HepG2 (cell line): Measurements from ENCODE around the gene CCDC157. TPM values are rescaled to one million over a fixed set of nuclear protein-coding genes. Genes with fewer than 3 reads are reported as not detected.

ENCODE experiments used
- BATF2 ChIP-seq: sonication (generic); formaldehyde crosslinking; IDR thresholded peaks from 2 replicates; pipeline ENCODE4 v1.8.0; 2022; ENCODE audit warnings: mild to moderate bottlenecking, missing genetic modification reagents, moderate library complexity
- FOXA3 ChIP-seq: IDR thresholded peaks from 2 replicates; pipeline ENCODE4 v1.6.1; 2016; ENCODE audit warnings: missing genetic modification reagents, missing compliant biosample characterization
- GATAD1 ChIP-seq: IDR thresholded peaks from 2 replicates; pipeline ENCODE4 v1.6.1; 2016; ENCODE audit warnings: missing genetic modification reagents, missing compliant biosample characterization
- JUND ChIP-seq: sonication (generic); formaldehyde crosslinking; IDR thresholded peaks from 2 replicates; pipeline ENCODE4 v1.8.0; 2022; ENCODE audit warnings: mild to moderate bottlenecking, missing genetic modification reagents
- KLF16 ChIP-seq, 2 experiments: sonication (generic) in 1 of 2; formaldehyde crosslinking in 1 of 2; IDR thresholded peaks; 2 replicates each; pipeline versions ENCODE4 v1.6.1 to v1.8.0; 2016 to 2023; ENCODE audit warnings: missing genetic modification reagents in 2 of 2, missing compliant biosample characterization in 1 of 2
- MAF1 ChIP-seq: sonication (generic); formaldehyde crosslinking; IDR thresholded peaks from 2 replicates; pipeline ENCODE4 v1.5.0; 2020; ENCODE audit warnings: missing genetic modification reagents, borderline replicate concordance
- MIER3 ChIP-seq: IDR thresholded peaks from 2 replicates; pipeline ENCODE4 v1.6.1; 2016; ENCODE audit warnings: missing compliant biosample characterization, borderline replicate concordance
- NONO ChIP-seq, 2 experiments: fragments of 450-650 bp in 1 of 2; sonication (generic) in 1 of 2; formaldehyde crosslinking in 1 of 2; IDR thresholded peaks in 1 of 2; conservative IDR thresholded peaks in 1 of 2; 2 replicates each; pipeline versions ENCODE4 v1.6.1 to v1.8.0; 2017 to 2022; ENCODE audit warnings: mild to moderate bottlenecking in 1 of 2, missing genetic modification reagents in 1 of 2, moderate library complexity in 1 of 2
- POLR2A ChIP-seq, 2 experiments: IDR thresholded peaks; 2 replicates each; pipeline ENCODE4 v1.6.1; 2011; ENCODE audit warnings: low read depth in 2 of 2, low read length in 2 of 2, mild to moderate bottlenecking in 1 of 2, moderate library complexity in 1 of 2; ENCODE audit not compliant: insufficient read depth in 1 of 2
- RXRA ChIP-seq: sonication (generic); formaldehyde crosslinking; IDR thresholded peaks from 2 replicates; pipeline ENCODE4 v1.5.1; 2020; ENCODE audit warnings: missing genetic modification reagents
- SOX5 ChIP-seq: IDR thresholded peaks from 2 replicates; pipeline ENCODE4 v1.6.1; 2016; ENCODE audit warnings: borderline replicate concordance
- SSRP1 ChIP-seq: IDR thresholded peaks from 2 replicates; pipeline ENCODE4 v1.6.1; 2016; ENCODE audit warnings: control low read depth
- TBX2 ChIP-seq: sonication (generic); formaldehyde crosslinking; IDR thresholded peaks from 2 replicates; pipeline ENCODE4 v1.5.0; 2020; ENCODE audit warnings: missing genetic modification reagents, mild to moderate bottlenecking, borderline replicate concordance
- TP53 ChIP-seq: sonication (generic); formaldehyde crosslinking; conservative IDR thresholded peaks from 2 replicates; pipeline ENCODE4 v1.4.0; 2020; ENCODE audit warnings: missing genetic modification reagents
- U2AF1 ChIP-seq: fragments of 200-400 bp; formaldehyde crosslinking; optimal IDR thresholded peaks from 2 replicates; pipeline ENCODE3; 2017; ENCODE audit warnings: mild to moderate bottlenecking, low read depth, low read length
- ZHX1 ChIP-seq: sonication (generic); formaldehyde crosslinking; IDR thresholded peaks from 2 replicates; pipeline ENCODE4 v1.8.1; 2022; ENCODE audit warnings: low read depth, mild to moderate bottlenecking, missing genetic modification reagents
- ZKSCAN8 ChIP-seq: IDR thresholded peaks from 2 replicates; pipeline ENCODE4 v1.6.1; 2016; ENCODE audit warnings: borderline replicate concordance, missing genetic modification reagents, missing compliant biosample characterization
- ZNF3 ChIP-seq: IDR thresholded peaks from 2 replicates; pipeline ENCODE4 v1.7.0; 2017; ENCODE audit warnings: inconsistent platforms
- ZNF362 ChIP-seq: sonication (generic); formaldehyde crosslinking; IDR thresholded peaks from 2 replicates; pipeline ENCODE4 v1.4.0; 2020; ENCODE audit warnings: missing genetic modification reagents, mild to moderate bottlenecking, borderline replicate concordance
- ZNF558 ChIP-seq: sonication (generic); formaldehyde crosslinking; IDR thresholded peaks from 2 replicates; pipeline ENCODE4 v1.9.0; 2022; ENCODE audit warnings: mild to moderate bottlenecking, missing genetic modification reagents, borderline replicate concordance
- ZNF777 ChIP-seq: sonication (generic); formaldehyde crosslinking; IDR thresholded peaks from 2 replicates; pipeline ENCODE4 v1.4.0; 2020; ENCODE audit warnings: missing genetic modification reagents
- ZSCAN21 ChIP-seq: sonication (generic); formaldehyde crosslinking; IDR thresholded peaks from 2 replicates; pipeline ENCODE4 v1.8.0; 2022; ENCODE audit warnings: mild to moderate bottlenecking, missing genetic modification reagents, moderate library complexity, borderline replicate concordance
- polyA plus RNA-seq, 8 experiments: library from polyadenylated mRNA; depleted of rRNA in 3 of 8; stranded (reverse) in 7 of 8; unstranded in 1 of 8; fragments of >200 nt; fragmentation: Illumina TruSeq in 4 of 8; extraction: Trizol in 4 of 8; gene quantifications; 2 replicates each; pipeline versions ENCODE4 v1.2.1 to v1.2.3, GENCODE V29; 2011 to 2016; ENCODE audit warnings: low read depth in 4 of 8, missing spikeins in 1 of 8, mixed read lengths in 1 of 8; ENCODE audit not compliant: insufficient read depth in 1 of 8
- total RNA-seq, 5 experiments: library from RNA; depleted of rRNA; stranded (reverse); fragments of >200 nt; fragmentation: Illumina TruSeq; extraction: Trizol; gene quantifications; 2 replicates each; pipeline ENCODE4 v1.2.3, GENCODE V29; 2016; ENCODE audit warnings: low read depth in 1 of 5
- TF ChIP-seq, protein P1 (sequence below): sonication (generic); formaldehyde crosslinking; IDR thresholded peaks from 2 replicates; pipeline ENCODE4 v1.5.1; 2020; ENCODE audit warnings: mild to moderate bottlenecking, moderate library complexity, missing genetic modification reagents

CCDC157 gene
- total and polyA plus RNA-seq, 2 of the 13 experiments (the other 11 are each of a cell fraction or from before 2014, with no cell fraction given) = 1.4 to 1.6 TPM

- TF ChIP-seq ZSCAN21 (CRISPR knock-in tag) (0 out of 2 replicates have a peak, but pooled peaks have one; percentile 8), SOX5 (CRISPR knock-in tag) (0 out of 2 replicates have a peak, but pooled peaks have one; percentile 6), NONO (IDR thresholded peaks at IDR 0.05) (no peak), NONO (CRISPR knock-in tag; conservative IDR thresholded peaks at IDR 0.05) (peak; percentile 56), ZNF3 (CRISPR knock-in tag) (0 out of 2 replicates have a peak, but pooled peaks have one; percentile 5), POLR2A (IDR thresholded peaks at IDR 0.05; ENCODE audit: insufficient read depth in 1 of 2, low read depth in 2 of 2, low read length in 2 of 2) (peak in 1 of 2 experiments; percentile 54; a peak in 1 of 4 replicates), BATF2 (no peak), ZNF362 (CRISPR knock-in tag) (no peak), MAF1 (CRISPR knock-in tag) (0 out of 2 replicates have a peak, but pooled peaks have one; percentile 11), RXRA (peak; percentile 2; the same call in 1 of the 2 replicates), SSRP1 (CRISPR knock-in tag) (peak; percentile 58; the same call in 1 of the 2 replicates), ZKSCAN8 (CRISPR knock-in tag) (0 out of 2 replicates have a peak, but pooled peaks have one; percentile 35), JUND (CRISPR knock-in tag) (0 out of 2 replicates have a peak, but pooled peaks have one; percentile 11), TP53 (CRISPR knock-in tag) (no peak; the same call in 1 of the 2 replicates), ZNF777 (CRISPR knock-in tag) (no peak), ZNF558 (CRISPR knock-in tag) (0 out of 2 replicates have a peak, but pooled peaks have one; percentile 10), FOXA3 (CRISPR knock-in tag) (peak; percentile 49; the same call in 1 of the 2 replicates), GATAD1 (CRISPR knock-in tag) (0 out of 2 replicates have a peak, but pooled peaks have one; percentile 11), ZHX1 (CRISPR knock-in tag) (no peak), KLF16 (CRISPR knock-in tag; IDR thresholded peaks at IDR 0.05) (peak in 1 of 2 experiments; percentile 30; a peak in 1 of 4 replicates), MIER3 (CRISPR knock-in tag) (0 out of 2 replicates have a peak, but pooled peaks have one; percentile 21), U2AF1 (peak; percentile 7), TBX2 (CRISPR knock-in tag) (peak; percentile 33; the same call in 1 of the 2 replicates)
- TF ChIP-seq, protein P1, sequence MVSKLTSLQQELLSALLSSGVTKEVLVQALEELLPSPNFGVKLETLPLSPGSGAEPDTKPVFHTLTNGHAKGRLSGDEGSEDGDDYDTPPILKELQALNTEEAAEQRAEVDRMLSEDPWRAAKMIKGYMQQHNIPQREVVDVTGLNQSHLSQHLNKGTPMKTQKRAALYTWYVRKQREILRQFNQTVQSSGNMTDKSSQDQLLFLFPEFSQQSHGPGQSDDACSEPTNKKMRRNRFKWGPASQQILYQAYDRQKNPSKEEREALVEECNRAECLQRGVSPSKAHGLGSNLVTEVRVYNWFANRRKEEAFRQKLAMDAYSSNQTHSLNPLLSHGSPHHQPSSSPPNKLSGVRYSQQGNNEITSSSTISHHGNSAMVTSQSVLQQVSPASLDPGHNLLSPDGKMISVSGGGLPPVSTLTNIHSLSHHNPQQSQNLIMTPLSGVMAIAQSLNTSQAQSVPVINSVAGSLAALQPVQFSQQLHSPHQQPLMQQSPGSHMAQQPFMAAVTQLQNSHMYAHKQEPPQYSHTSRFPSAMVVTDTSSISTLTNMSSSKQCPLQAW (CRISPR knock-in tag) = 0 out of 2 replicates have a peak, but pooled peaks have one; percentile 75
Observed at GRCh38 chr22:30422481-30423300, 65.9 kb downstream of the CCDC157 start (continued).
